GM23248 (cell line): ENCODE data around the gene RXRA. TPM values are rescaled to one million over a fixed set of nuclear protein-coding genes. Genes with fewer than 3 reads are reported as not detected.

Source experiments
- DNase-seq: peaks from one replicate; pipeline ENCODE4 v3.0.0-alpha.2; 2015
- H2AFZ ChIP-seq: fragments of 200-600 bp; sonication (generic); 2 replicates; pipeline ENCODE4 v1.6.1; 2016; ENCODE audit warnings: antibody characterized with exemption
- H3F3A ChIP-seq: fragments of 200-600 bp; sonication (generic); 2 replicates; pipeline ENCODE4 v1.6.1; 2016; ENCODE audit warnings: mild to moderate bottlenecking, antibody characterized with exemption, mixed run types; ENCODE audit not compliant: insufficient read depth
- H3K27ac ChIP-seq: fragments of 200-600 bp; sonication (generic); 2 replicates; pipeline ENCODE4 v1.5.1; 2016; ENCODE audit warnings: mild to moderate bottlenecking
- H3K27me3 ChIP-seq: fragments of 200-600 bp; sonication (generic); replicated peaks from 2 replicates; pipeline ENCODE4 v1.6.1; 2016; ENCODE audit warnings: mild to moderate bottlenecking; ENCODE audit not compliant: insufficient read depth
- H3K36me3 ChIP-seq: fragments of 200-600 bp; sonication (generic); 2 replicates; pipeline ENCODE4 v1.6.1; 2016; ENCODE audit warnings: low read depth, mild to moderate bottlenecking
- H3K4me1 ChIP-seq: fragments of 200-600 bp; sonication (generic); 2 replicates; pipeline ENCODE4 v1.6.1; 2016; ENCODE audit warnings: mild to moderate bottlenecking; ENCODE audit not compliant: insufficient read depth
- H3K4me2 ChIP-seq: fragments of 200-600 bp; sonication (generic); one replicate; pipeline ENCODE4 v1.6.1; 2016; ENCODE audit warnings: mild to moderate bottlenecking; ENCODE audit not compliant: unreplicated experiment
- H3K4me3 ChIP-seq: fragments of 200-600 bp; sonication (generic); 2 replicates; pipeline ENCODE4 v1.5.1; 2016; ENCODE audit warnings: mild to moderate bottlenecking
- H3K79me2 ChIP-seq: fragments of 200-600 bp; sonication (generic); 2 replicates; pipeline ENCODE4 v1.6.1; 2016; ENCODE audit warnings: mild to moderate bottlenecking; ENCODE audit not compliant: insufficient read depth
- H3K9ac ChIP-seq: fragments of 200-600 bp; sonication (generic); 2 replicates; pipeline ENCODE4 v1.6.1; 2016; ENCODE audit warnings: mild to moderate bottlenecking
- H3K9me2 ChIP-seq: fragments of 200-600 bp; sonication (generic); 2 replicates; pipeline ENCODE4 v1.6.1; 2016; ENCODE audit warnings: mixed run types, mild to moderate bottlenecking, moderate library complexity; ENCODE audit not compliant: insufficient read depth
- H3K9me3 ChIP-seq: fragments of 200-600 bp; sonication (generic); one replicate; pipeline ENCODE4 v1.6.1; 2017; ENCODE audit warnings: low read depth
- H4K20me1 ChIP-seq: fragments of 200-600 bp; sonication (generic); 2 replicates; pipeline ENCODE4 v1.6.0; 2016; ENCODE audit not compliant: insufficient read depth
- EZH2 ChIP-seq: fragments of 200-600 bp; sonication (generic); IDR thresholded peaks from 2 replicates; pipeline ENCODE4 v1.6.1; 2018; ENCODE audit warnings: antibody characterized with exemption, mild to moderate bottlenecking; ENCODE audit not compliant: insufficient read depth, poor library complexity, severe bottlenecking
- EZH2phosphoT487 ChIP-seq: fragments of 200-600 bp; sonication (generic); IDR thresholded peaks from 2 replicates; pipeline ENCODE4 v1.6.1; 2018; ENCODE audit warnings: antibody characterized with exemption, moderate library complexity, mild to moderate bottlenecking, low read depth; ENCODE audit not compliant: insufficient read depth
- WGBS, 2 experiments: methylation state at CpG; one replicate each; pipeline ENCODE4 v1.1.6; 2015 to 2017; ENCODE audit warnings: low lambda C conversion rate in 2 of 2, low coverage in 1 of 2; ENCODE audit errors: missing lambda C conversion rate in 2 of 2; 5-methylcytosine and 5-hydroxymethylcytosine counted together
- in situ Hi-C: fragments of 300-500 bp; cut with MboI; formaldehyde crosslinking; loops from 2 replicates; pipeline ENCODE4 v1.15.0; 2020
- polyA plus RNA-seq: library from polyadenylated mRNA; unstranded; fragments of >200 nt; fragmentation: Nextera tagmentation; extraction: Ambion mirVana; gene quantifications from 2 replicates; pipeline ENCODE4 v1.2.1, GENCODE V29; 2016
- total RNA-seq: library from RNA; depleted of rRNA; stranded (reverse); fragments of >200 nt; shearing (Covaris generic); gene quantifications from 2 replicates; pipeline ENCODE4 v1.2.3, GENCODE V29; 2014

RXRA gene
- total and polyA plus RNA-seq, 2 experiments from 2014 or later = 3.9 to 34.8 TPM

- Histone ChIP-seq H3K27me3 (peaks cover 7% of the 10 kb centered on the region), H3K79me2 (no peaks in the 10 kb centered on the region), H3K4me1 (peaks cover 28% of the 10 kb centered on the region), H3F3A (peaks cover 23% of the 10 kb centered on the region), H3K9ac (no peak overlapping the region), H2AFZ (no peak overlapping the region), H3K9me2 (no peaks in the 10 kb centered on the region), H3K36me3 (no peaks in the 10 kb centered on the region), H3K9me3 (no peaks in the 10 kb centered on the region), H3K4me2 (no peak overlapping the region), H3K4me3 (no peak overlapping the region), H4K20me1 (no peaks in the 10 kb centered on the region), H3K27ac (no peak overlapping the region)
- no peak for DNase-seq
- WGBS, 2 experiments = 71 to 74% methylated on average over 20 of the region's 20 CpGs
- TF ChIP-seq EZH2phosphoT487 (no peak), EZH2 (no peak)
- in situ Hi-C loops = no loop called here
Observed at GRCh38 chr9:134314039-134314949, 12.0 kb upstream of the RXRA start.

- 88 to 89% methylated on average over 26 of the region's 26 CpGs for whole genome bisulfite sequencing, 2 experiments
- no peaks in the 10 kb centered on the region for H3K79me2 ChIP-seq
Observed at GRCh38 chr9:134314950-134315715, 11.1 kb upstream of the RXRA start.

DNA sequence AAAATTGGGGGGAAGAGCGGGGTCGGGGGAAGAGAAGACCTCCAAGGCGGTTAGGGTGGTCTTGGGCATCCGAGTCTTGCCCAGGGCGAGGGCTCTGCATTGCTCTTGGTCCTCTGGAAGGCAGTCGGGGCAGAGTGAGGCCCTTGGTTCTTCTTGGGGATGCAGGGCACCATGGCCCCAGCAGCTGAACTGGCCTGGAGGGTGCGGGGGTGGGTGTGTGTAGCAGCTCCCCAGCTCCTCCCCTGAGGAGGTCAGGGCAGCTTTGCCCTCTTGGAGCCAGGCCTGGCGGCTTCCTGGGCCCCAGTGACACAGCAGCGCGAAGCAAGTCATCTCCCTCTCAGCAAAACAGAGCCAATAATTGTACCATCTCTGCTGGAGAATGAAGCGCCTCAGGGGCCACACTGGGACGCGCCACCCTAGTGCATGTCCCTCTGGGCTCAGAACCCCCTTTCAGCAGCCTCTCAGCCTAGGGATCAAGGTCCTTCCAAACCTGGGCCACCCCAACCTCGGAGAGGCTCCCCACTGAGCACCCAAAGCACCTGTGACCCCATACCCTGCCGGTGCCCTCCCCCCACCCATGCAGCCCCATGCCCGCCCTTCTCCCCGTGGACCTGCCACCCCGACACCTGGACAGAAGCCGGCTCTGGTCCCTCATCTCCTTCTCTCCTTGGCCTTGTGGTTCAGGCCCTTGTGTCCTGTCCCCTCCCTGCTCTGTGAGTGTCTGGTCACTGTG is 10.4 kb upstream of the RXRA start:
- Histone ChIP-seq H4K20me1 (no peaks in the 10 kb centered on the region), H3K4me2 (no peak overlapping the region), H2AFZ (no peak overlapping the region), H3K4me1 (peaks cover 30% of the 10 kb centered on the region), H3K27ac (no peak overlapping the region), H3K9me2 (no peaks in the 10 kb centered on the region), H3K36me3 (no peaks in the 10 kb centered on the region), H3K79me2 (no peaks in the 10 kb centered on the region), H3K9me3 (no peaks in the 10 kb centered on the region), H3F3A (peaks cover 23% of the 10 kb centered on the region), H3K4me3 (no peak overlapping the region), H3K27me3 (no peaks in the 10 kb centered on the region), H3K9ac (no peak overlapping the region)
- WGBS, 2 experiments = 93 to 96% methylated on average over 14 to 19 of the region's 19 CpGs
- in situ Hi-C loops = no loop called here
- peak; percentile 34 for DNase-seq
- no peak for TF ChIP-seq EZH2phosphoT487
- no peak for TF ChIP-seq EZH2

More at GRCh38 chr9:134314950-134315715, 11.1 kb upstream of the RXRA start:
- Histone ChIP-seq H3K36me3 (no peaks in the 10 kb centered on the region), H3K4me1 (peaks cover 30% of the 10 kb centered on the region), H4K20me1 (no peaks in the 10 kb centered on the region), H3K27ac (no peak overlapping the region), H2AFZ (no peak overlapping the region), H3K9ac (no peak overlapping the region), H3K4me3 (no peak overlapping the region), H3K9me3 (no peaks in the 10 kb centered on the region), H3K9me2 (no peaks in the 10 kb centered on the region), H3F3A (peaks cover 23% of the 10 kb centered on the region), H3K4me2 (no peak overlapping the region), H3K27me3 (no peaks in the 10 kb centered on the region)
- in situ Hi-C loops = no loop called here
- TF ChIP-seq EZH2 = no peak
- TF ChIP-seq EZH2phosphoT487 = no peak
- DNase-seq = no peak
